Right kidney (tissue), 9 donors: ENCODE measurements around the gene SLFN12L.
"Not testable (repeated sequence)": the region's sequence is repeated elsewhere in the genome, so short reads cannot be mapped to it uniquely, and the experiment has no call there.

Experiments
- DNase-seq: peaks from one replicate; pipeline ENCODE4 v3.0.0-alpha.2; 2016
- long read RNA-seq, 8 donors: transcript quantifications; one replicate each; lab custom pipeline, GENCODE V29; 2026

SLFN12L gene
- long read RNA-seq, donor 1: 0 reads
- long read RNA-seq, donor 2: 0 reads
- long read RNA-seq, donor 3: 0 reads
- long read RNA-seq, donor 4: 0 reads
- long read RNA-seq, donor 5: 0 reads
- long read RNA-seq, donor 6: 0 reads
- long read RNA-seq, donor 7: 0 reads
- long read RNA-seq, donor 8: 0 reads

- no peak for DNase-seq
Observed at GRCh38 chr17:35537601-35538141, at the start of gene SLFN12L. Gene SLFN12L, minus strand, starts transcription at chr17:35537678. Its CDS starts 15,314 bp downstream, at chr17:35522364.

DNA sequence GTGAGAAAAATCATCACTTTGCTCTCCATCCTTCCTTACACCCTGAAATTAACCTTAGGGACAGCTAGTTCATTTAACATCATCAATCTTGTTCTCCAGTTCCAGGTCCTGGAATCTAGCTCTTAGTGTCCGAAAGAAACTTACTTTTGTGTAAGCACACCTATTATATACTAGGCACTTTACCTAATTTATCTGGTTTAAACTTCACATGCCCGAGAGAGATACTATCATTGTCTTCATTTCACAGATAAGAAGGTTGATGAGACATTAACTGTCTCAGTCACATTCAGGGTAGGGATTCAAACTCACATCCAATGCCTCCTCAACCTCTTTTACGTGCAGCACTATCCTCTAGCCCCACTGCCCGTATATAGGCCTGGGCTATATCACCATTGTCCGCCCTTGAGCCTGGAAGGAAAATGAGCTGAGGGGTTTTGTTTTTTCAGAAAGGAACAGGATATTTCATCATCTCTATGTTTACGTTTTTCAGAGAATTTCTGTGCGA is 49.1 kb upstream of the SLFN12L start:
- DNase-seq: no peak

DNA sequence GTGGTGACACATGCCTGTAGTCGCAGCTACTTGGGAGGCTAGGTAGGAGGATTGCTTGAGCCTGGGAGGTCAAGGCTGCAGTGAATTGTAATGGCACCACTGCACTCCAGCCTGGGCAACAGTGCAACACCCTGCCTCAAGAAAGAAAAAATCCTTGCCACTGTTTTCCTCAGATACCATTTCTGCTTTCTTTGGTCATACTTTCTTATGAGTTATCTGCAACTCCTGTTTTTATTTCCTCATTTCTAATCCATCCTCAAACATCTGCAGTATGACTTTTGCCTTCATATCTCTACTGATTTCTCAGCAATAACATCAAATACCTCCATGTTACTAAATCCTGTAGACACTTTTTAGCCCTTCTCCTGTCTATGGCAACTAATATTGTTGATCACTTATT is 46.6 kb upstream of the SLFN12L start:
- DNase-seq: no peak

GRCh38 chr17:35578929-35579432 is 41.5 kb upstream of the SLFN12L start:
- DNase-seq: no peak

DNA sequence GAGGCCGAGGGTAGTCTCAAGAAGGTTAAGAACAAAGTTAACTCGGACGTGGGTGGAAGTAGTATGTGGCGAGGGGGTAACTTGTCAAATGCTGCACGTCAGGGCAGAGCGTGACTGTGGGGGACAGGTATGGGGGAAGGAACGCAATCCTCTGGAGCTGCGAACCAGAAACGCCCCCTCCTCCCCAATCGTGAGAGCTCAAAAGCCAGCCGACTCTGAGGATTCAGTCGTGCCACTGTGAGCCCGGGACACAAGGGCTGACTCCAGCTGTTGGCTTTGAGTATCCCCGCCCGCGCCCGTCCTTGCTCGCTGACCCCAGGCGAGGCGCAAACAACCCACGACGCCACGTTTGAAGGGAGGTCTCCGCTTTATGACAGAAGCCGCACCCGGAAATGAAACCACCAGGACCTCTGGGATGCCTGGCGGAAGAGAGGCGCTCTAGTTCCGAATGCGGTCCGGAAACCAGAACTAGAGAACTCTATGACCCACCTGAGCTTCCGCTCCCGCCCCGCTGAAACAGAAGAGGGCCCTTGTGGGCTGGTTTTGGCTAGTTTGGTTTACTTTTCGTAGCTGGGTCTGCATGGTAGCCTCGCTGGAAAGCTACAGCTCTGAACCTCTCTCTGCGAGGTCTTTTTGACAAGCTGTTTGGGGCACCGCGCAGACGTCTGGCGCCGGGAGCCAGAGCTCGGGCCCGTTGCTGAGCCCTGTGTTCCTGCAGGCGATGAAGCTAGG is 40.9 kb upstream of the SLFN12L start, which contains the start of gene PEX12:
Gene PEX12 (minus strand): TSS at position 375 of the 732 bp plus-strand sequence. CDS start 550 bp downstream, outside the sequence.
- DNase-seq: peak; percentile 88

- DNase-seq: no peak
Observed at GRCh38 chr17:35577830-35578196, 40.3 kb upstream of the SLFN12L start.

DNA sequence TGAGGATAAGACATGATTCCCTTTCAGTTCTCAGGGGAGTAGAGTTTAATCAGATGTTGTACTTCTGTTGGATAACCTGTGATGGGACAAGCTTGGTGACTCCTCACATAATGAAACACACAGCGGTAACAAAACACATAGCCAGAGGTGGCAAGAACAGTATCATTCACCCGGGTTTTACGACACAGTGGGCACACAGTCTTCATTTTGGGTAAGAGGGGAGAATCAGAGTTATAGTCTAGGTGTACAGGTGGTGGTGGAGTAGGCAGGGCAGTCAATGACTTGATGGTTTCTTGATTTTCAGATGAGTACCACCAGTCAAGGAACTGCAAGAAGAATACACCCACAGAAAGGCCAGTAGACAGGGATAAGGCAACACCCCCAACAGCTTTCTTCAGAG is 38.3 kb upstream of the SLFN12L start:
- DNase-seq: no peak

GRCh38 chr17:35569405-35569804 is 31.9 kb upstream of the SLFN12L start:
- DNase-seq: no peak

DNA sequence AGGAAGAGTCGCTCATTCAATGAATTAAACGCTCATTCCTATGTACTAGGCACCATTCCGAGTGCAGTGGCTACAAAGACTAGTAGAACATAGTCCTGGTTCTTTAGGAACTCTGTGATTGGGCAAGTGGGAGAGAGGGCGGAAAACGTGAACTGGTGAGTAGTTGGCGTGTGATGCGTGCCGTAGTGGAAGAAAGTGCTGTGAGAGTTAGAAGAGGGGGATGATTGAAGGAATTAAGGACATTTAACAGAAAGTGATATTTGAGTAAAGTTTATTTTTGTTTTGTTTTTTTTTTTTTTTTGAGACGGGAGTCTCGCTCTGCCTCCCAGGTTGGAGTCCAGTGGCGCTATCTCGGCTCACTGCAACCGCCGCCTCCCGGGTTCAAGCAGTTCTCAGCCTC is 31.1 kb upstream of the SLFN12L start:
- no peak for DNase-seq

- DNase-seq: no peak
Observed at GRCh38 chr17:35566968-35567367, 29.5 kb upstream of the SLFN12L start.

- DNase-seq: not testable (repeated sequence)
Observed at GRCh38 chr17:35563181-35563580, 25.7 kb upstream of the SLFN12L start.

- no peak for DNase-seq
Observed at GRCh38 chr17:35560703-35561102, 23.2 kb upstream of the SLFN12L start, which contains the start of gene SLFN14. Gene SLFN14, minus strand, starts transcription at chr17:35560819. Its CDS starts 2,757 bp downstream, at chr17:35558062.

DNA sequence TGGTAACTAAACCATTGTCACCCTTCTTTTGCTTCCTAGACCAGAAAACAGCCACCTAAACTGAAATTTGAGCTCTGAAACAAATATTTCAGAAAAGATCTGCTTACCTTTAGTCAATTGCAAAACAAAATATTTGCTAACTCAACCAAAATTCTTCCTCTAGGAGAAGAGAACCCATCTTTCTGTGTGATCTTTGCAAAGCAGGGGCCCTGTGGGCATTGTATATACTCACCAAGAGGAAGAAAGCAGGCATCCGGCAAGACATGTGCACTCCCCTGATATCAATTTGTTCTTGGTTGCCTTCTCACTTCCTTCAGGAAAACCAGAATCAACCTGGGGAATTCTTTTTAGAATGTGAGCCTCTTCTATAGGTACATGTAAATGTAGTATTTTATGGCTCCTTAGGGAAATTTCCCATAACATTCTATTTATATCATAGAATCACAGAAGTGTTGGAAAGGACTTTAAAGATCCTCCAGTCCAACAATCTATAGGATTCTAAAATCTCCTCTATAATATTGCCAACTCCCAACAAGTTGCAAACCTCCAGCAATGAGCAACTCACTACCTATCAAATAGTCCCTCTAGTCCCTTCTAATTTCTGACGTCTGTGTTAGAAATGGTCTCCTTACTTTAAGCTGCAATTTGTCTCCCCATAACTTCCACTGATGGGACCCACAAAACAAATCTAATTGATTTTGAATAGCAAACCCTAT is 22.2 kb upstream of the SLFN12L start:
- DNase-seq: no peak

GRCh38 chr17:35557353-35557752 is 19.9 kb upstream of the SLFN12L start:
- DNase-seq: no peak

GRCh38 chr17:35555691-35556090 is 18.2 kb upstream of the SLFN12L start:
- DNase-seq: no peak

- DNase-seq: no peak
Observed at GRCh38 chr17:35554668-35555067, 17.2 kb upstream of the SLFN12L start.

GRCh38 chr17:35553310-35553709 is 15.8 kb upstream of the SLFN12L start:
- DNase-seq: no peak

GRCh38 chr17:35548978-35549377 is 11.5 kb upstream of the SLFN12L start:
- no peak for DNase-seq

GRCh38 chr17:35548208-35548810 is 10.8 kb upstream of the SLFN12L start:
- no peak for DNase-seq

DNA sequence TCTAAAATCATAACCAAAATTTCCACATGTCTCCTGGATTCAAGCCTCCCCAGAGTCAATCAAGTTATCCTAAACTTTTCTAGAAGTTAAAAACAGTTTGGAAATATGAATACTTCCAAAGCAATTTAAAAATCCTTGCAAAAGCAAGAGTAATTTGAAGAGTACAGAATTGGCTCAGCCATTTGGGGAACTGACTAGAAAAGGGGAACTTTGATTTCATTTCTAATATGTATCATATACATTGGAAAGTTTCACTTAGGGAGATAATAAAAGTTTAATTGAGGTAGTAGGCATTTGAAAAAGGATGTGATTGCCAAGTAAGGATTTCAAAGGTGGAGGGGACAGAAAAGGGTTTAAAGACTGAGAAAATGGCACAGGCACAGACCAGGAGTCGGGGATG is 9.0 kb upstream of the SLFN12L start:
- no peak for DNase-seq

- DNase-seq: no peak
Observed at GRCh38 chr17:35545150-35545549, 7.7 kb upstream of the SLFN12L start.

GRCh38 chr17:35543856-35544255 is 6.4 kb upstream of the SLFN12L start:
- DNase-seq: no peak
